ENCODE measurements around the gene TSR3.

The TSR3 gene

DNA sequence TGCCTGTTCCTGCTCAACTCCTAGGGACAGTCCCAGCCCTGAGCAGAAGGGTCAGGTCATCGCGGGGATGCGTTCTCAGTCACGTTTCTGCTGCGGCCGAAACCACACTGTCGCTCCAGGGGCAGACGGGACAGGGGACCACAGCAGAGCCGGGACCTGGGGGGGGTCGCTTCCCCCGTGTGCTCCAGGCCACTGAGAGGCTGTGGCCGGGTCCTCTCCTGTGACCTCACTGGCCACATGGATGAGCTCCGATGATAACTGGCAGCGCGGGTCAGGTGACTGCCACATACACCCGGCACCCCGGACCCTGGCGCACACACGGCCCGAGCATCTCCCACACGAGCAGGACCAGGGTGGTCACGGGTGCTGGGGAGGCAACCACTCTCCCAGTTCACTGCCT is 12.8 kb upstream of the TSR3 start:
- no peak for TF ChIP-seq EP300 (IDR thresholded peaks at IDR 0.05; ENCODE audit: borderline replicate concordance)
- no peak for TF ChIP-seq EGR1 (IDR thresholded peaks at IDR 0.05)
- no peak for TF ChIP-seq TEAD4 (IDR thresholded peaks at IDR 0.05)
- TF ChIP-seq CEBPB (IDR thresholded peaks at IDR 0.05) = no peak
- no peak for TF ChIP-seq FOXM1 (IDR thresholded peaks at IDR 0.05; ENCODE audit: borderline replicate concordance, low read depth)
- TF ChIP-seq, protein P1, sequence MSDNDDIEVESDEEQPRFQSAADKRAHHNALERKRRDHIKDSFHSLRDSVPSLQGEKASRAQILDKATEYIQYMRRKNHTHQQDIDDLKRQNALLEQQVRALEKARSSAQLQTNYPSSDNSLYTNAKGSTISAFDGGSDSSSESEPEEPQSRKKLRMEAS (IDR thresholded peaks at IDR 0.05) = no peak
- TF ChIP-seq CREB1 (IDR thresholded peaks at IDR 0.05; ENCODE audit: low read depth) = no peak
- TF ChIP-seq RAD21 (IDR thresholded peaks at IDR 0.05; ENCODE audit: low read depth) = no peak
- TF ChIP-seq TCF12 (IDR thresholded peaks at IDR 0.05; ENCODE audit: low read depth) = no peak
- TF ChIP-seq, protein P2, sequence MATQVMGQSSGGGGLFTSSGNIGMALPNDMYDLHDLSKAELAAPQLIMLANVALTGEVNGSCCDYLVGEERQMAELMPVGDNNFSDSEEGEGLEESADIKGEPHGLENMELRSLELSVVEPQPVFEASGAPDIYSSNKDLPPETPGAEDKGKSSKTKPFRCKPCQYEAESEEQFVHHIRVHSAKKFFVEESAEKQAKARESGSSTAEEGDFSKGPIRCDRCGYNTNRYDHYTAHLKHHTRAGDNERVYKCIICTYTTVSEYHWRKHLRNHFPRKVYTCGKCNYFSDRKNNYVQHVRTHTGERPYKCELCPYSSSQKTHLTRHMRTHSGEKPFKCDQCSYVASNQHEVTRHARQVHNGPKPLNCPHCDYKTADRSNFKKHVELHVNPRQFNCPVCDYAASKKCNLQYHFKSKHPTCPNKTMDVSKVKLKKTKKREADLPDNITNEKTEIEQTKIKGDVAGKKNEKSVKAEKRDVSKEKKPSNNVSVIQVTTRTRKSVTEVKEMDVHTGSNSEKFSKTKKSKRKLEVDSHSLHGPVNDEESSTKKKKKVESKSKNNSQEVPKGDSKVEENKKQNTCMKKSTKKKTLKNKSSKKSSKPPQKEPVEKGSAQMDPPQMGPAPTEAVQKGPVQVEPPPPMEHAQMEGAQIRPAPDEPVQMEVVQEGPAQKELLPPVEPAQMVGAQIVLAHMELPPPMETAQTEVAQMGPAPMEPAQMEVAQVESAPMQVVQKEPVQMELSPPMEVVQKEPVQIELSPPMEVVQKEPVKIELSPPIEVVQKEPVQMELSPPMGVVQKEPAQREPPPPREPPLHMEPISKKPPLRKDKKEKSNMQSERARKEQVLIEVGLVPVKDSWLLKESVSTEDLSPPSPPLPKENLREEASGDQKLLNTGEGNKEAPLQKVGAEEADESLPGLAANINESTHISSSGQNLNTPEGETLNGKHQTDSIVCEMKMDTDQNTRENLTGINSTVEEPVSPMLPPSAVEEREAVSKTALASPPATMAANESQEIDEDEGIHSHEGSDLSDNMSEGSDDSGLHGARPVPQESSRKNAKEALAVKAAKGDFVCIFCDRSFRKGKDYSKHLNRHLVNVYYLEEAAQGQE (IDR thresholded peaks at IDR 0.05; ENCODE audit: low read depth) = no peak
- TF ChIP-seq TAF1 (IDR thresholded peaks at IDR 0.05; ENCODE audit: low read depth) = no peak
- no peak for TF ChIP-seq YY1 (IDR thresholded peaks at IDR 0.05; ENCODE audit: low read depth)
- TF ChIP-seq, protein P3, sequence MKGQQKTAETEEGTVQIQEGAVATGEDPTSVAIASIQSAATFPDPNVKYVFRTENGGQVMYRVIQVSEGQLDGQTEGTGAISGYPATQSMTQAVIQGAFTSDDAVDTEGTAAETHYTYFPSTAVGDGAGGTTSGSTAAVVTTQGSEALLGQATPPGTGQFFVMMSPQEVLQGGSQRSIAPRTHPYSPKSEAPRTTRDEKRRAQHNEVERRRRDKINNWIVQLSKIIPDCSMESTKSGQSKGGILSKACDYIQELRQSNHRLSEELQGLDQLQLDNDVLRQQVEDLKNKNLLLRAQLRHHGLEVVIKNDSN (IDR thresholded peaks at IDR 0.05) = no peak
- no peak for TF ChIP-seq NFIC (IDR thresholded peaks at IDR 0.05)

DNA sequence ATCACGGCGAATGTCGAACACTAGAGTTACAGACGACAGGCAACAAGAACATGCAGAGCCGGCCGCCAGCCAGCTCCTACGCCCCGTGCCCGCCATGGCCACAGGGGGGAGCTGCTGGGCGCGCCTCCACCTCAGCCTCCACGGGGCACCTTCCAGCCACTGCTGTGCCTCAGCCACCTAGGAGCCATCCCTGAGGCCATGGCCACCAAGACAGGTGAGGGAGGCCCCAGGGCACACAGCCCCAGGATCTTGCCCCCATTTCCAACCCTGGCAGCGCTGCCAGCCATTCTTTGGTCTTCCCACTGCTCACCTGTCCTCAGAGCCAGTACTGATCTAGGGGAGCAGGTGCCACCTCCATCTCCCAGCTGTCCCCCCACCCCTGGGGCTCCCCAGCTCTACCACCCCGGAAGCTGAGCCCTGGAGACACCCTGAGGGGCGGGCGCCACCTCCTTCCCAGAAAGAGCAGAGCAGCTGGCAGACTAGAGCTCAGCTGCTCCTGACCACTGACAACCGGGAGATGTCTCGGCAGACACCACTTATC is 11.9 kb upstream of the TSR3 start:
- no peak for TF ChIP-seq NFIC (IDR thresholded peaks at IDR 0.05)
- peak; percentile 50 for TF ChIP-seq RAD21 (IDR thresholded peaks at IDR 0.05; ENCODE audit: low read depth)

DNA sequence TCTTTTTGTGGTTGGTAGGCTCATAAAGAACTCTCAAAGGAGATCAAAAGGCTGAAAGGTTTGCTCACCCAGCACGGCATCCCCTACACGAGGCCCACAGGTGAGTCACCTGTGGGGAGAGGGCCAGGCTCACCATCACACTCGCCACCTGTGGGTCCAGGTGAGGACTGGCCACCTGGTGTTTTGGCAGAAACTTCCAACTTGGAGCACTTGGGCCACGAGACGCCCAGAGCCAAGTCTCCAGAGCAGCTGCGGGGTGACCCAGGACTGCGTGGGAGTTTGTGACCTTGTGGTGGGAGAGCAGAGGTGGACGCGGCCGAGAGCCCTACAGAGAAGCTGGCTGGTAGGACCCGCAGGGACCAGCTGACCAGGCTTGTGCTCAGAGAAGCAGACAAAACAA is 11.1 kb upstream of the TSR3 start:
- no peak for TF ChIP-seq CEBPB (IDR thresholded peaks at IDR 0.05)
- TF ChIP-seq EGR1 (IDR thresholded peaks at IDR 0.05) = no peak
- no peak for TF ChIP-seq CREB1 (IDR thresholded peaks at IDR 0.05; ENCODE audit: low read depth)
- TF ChIP-seq, protein P2 (IDR thresholded peaks at IDR 0.05; ENCODE audit: low read depth) = no peak
- no peak for TF ChIP-seq EP300 (IDR thresholded peaks at IDR 0.05; ENCODE audit: borderline replicate concordance)
- TF ChIP-seq YY1 (IDR thresholded peaks at IDR 0.05; ENCODE audit: low read depth) = no peak
- no peak for TF ChIP-seq NFIC (IDR thresholded peaks at IDR 0.05)
- no peak for TF ChIP-seq ZBTB7A (IDR thresholded peaks at IDR 0.05; ENCODE audit: low read depth)
- TF ChIP-seq TAF1 (IDR thresholded peaks at IDR 0.05; ENCODE audit: low read depth) = no peak
- TF ChIP-seq, protein P3 (IDR thresholded peaks at IDR 0.05) = no peak
- no peak for TF ChIP-seq FOXM1 (IDR thresholded peaks at IDR 0.05; ENCODE audit: borderline replicate concordance, low read depth)

DNA sequence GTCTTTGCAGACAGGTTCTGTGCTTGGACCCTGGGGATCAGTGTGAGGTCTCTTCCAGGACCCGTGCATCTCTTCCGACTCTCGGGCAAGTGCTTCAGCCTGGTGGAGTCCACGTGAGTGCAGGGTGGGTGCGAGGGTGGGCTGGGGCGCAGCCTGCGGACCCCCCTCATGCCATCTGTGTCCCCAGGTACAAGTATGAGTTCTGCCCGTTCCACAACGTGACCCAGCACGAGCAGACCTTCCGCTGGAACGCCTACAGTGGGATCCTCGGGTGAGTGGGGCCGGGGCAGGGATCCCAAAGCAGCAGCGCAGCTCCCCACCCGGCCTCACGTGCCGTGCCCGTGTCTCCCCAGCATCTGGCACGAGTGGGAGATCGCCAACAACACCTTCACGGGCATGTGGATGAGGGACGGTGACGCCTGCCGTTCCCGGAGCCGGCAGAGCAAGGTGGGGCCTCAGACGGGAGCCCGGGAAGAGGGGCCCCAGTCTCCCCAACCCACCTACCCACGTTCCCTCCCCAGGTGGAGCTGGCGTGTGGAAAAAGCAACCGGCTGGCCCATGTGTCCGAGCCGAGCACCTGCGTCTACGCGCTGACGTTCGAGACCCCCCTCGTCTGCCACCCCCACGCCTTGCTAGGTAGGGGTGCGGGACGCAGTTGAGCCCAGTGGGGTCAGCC is 10.1 kb upstream of the TSR3 start:
- no peak for TF ChIP-seq RAD21 (IDR thresholded peaks at IDR 0.05; ENCODE audit: low read depth)
- TF ChIP-seq, protein P2 (IDR thresholded peaks at IDR 0.05; ENCODE audit: low read depth) = no peak
- TF ChIP-seq, protein P3 (IDR thresholded peaks at IDR 0.05) = no peak

Data from Ishikawa (cell line).